Measurements from ENCODE around the gene OSBP2.

OSBP2 gene

GRCh38 chr22:30753701-30754100, 59.0 kb downstream of the OSBP2 start:
- DNase-seq (ENCODE audit: low read depth, low spot score) = no peak

DNA sequence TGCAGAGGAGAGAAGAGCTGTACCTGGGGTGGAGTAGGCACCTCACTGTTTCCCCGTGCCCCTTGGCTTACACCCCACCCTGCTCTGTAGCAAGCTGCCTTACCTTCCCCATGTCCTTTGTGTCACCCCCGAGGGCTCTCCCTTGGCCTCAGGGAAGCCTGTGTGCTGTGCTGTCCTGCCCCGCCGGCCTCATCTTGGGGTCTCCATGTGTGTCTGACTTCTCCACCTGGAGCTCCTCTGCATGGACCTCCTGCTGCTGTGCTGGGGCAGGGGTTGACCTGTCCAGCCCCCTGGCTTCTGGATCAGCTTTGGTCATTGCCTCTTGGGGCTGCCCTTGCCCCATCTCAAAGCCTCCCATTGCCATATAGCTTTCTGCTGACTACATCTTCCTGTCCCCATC, 59.8 kb downstream of the OSBP2 start:
- no peak for DNase-seq (ENCODE audit: low read depth, low spot score)
- Histone ChIP-seq H3K9ac (ENCODE audit: insufficient read length) (no peak overlapping the region), H3K27ac (no peak overlapping the region)

More at GRCh38 chr22:30753701-30754100, 59.0 kb downstream of the OSBP2 start:
- Histone ChIP-seq H3K4me3 (no peak overlapping the region), H3K9ac (ENCODE audit: insufficient read length) (no peak overlapping the region), H3K9me3 (ENCODE audit: low read depth, low read length) (no peaks in the 10 kb centered on the region), H3K27ac (no peak overlapping the region), H3K36me3 (ENCODE audit: insufficient read depth, low read length) (no peaks in the 10 kb centered on the region)
- TF ChIP-seq EZH2 (IDR thresholded peaks at IDR 0.05) (no peak), POLR2AphosphoS5 (IDR thresholded peaks at IDR 0.05; ENCODE audit: borderline replicate concordance, low read depth, low read length) (no peak), FOXP2 (optimal IDR thresholded peaks at IDR 0.05; ENCODE audit: control extremely low read depth, extremely low read length, insufficient read depth) (no peak)

DNA sequence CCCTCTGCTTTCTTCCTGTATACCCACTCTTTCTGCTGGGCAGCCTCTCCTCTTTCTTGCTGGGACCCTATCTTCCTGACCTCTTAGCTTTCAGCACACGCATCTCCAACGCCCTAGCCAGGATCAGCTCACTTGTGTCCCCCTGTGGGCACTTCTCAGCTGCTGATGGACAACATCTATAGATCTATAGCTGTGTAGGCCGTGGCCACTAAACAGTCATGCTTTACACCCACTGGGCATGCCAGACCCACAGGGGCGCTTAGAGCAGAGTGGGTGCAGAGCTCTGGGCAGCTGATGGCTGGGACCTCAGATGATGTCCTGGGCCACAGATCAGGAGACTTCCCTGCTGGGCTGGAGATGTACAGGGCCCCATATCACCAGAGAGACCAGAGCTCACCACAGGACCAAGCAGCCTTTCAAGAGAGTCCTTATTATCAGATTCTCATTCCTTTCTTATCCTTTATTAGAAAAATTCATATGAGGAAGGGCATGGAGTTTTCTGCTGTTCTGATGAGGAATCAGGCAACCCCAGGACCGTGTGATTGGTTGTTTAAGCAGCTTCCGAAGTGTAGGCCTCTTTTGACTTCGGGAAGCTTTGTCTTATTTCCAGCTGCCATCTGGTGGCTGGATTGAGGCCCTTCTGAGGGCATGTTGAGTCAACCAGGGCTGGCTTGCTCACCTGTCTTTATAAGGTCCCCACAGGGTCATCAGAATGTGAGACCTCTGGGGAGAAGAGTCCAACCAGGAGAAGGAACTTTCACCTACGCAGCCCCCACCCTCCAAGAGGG, 60.5 kb downstream of the OSBP2 start:
- H3K9me3 ChIP-seq (ENCODE audit: low read depth, low read length) = no peaks in the 10 kb centered on the region
- TF ChIP-seq POLR2AphosphoS5 (IDR thresholded peaks at IDR 0.05; ENCODE audit: borderline replicate concordance, low read depth, low read length) (no peak), FOXP2 (optimal IDR thresholded peaks at IDR 0.05; ENCODE audit: control extremely low read depth, extremely low read length, insufficient read depth) (no peak), EZH2 (IDR thresholded peaks at IDR 0.05) (no peak)

More for the DNA sequence above, 59.8 kb downstream of the OSBP2 start:
- no peak overlapping the region for H3K4me3 ChIP-seq
- H3K9me3 ChIP-seq (ENCODE audit: low read depth, low read length) = no peaks in the 10 kb centered on the region
- no peaks in the 10 kb centered on the region for H3K36me3 ChIP-seq (ENCODE audit: insufficient read depth, low read length)
- TF ChIP-seq POLR2AphosphoS5 (IDR thresholded peaks at IDR 0.05; ENCODE audit: borderline replicate concordance, low read depth, low read length) (no peak), EZH2 (IDR thresholded peaks at IDR 0.05) (no peak), FOXP2 (optimal IDR thresholded peaks at IDR 0.05; ENCODE audit: control extremely low read depth, extremely low read length, insufficient read depth) (no peak)

GRCh38 chr22:30755759-30756124, 61.1 kb downstream of the OSBP2 start:
- Histone ChIP-seq H3K36me3 (ENCODE audit: insufficient read depth, low read length) (no peaks in the 10 kb centered on the region), H3K27ac (no peak overlapping the region), H3K9ac (ENCODE audit: insufficient read length) (no peak overlapping the region), H3K4me3 (no peak overlapping the region), H3K9me3 (ENCODE audit: low read depth, low read length) (no peaks in the 10 kb centered on the region)
- DNase-seq (ENCODE audit: low read depth, low spot score) = no peak
- TF ChIP-seq FOXP2 (optimal IDR thresholded peaks at IDR 0.05; ENCODE audit: control extremely low read depth, extremely low read length, insufficient read depth) (no peak), POLR2AphosphoS5 (IDR thresholded peaks at IDR 0.05; ENCODE audit: borderline replicate concordance, low read depth, low read length) (no peak), EZH2 (IDR thresholded peaks at IDR 0.05) (no peak)

More for the DNA sequence above, 60.5 kb downstream of the OSBP2 start:
- Histone ChIP-seq H3K36me3 (ENCODE audit: insufficient read depth, low read length) (no peaks in the 10 kb centered on the region), H3K4me3 (no peak overlapping the region), H3K9ac (ENCODE audit: insufficient read length) (no peak overlapping the region), H3K27ac (no peak overlapping the region)
- DNase-seq (ENCODE audit: low read depth, low spot score) = no peak

GRCh38 chr22:30763815-30764673, 69.4 kb downstream of the OSBP2 start:
- Histone ChIP-seq H3K9ac (ENCODE audit: insufficient read length) (no peak overlapping the region), H3K27ac (no peak overlapping the region), H3K9me3 (ENCODE audit: low read depth, low read length) (no peaks in the 10 kb centered on the region), H3K36me3 (ENCODE audit: insufficient read depth, low read length) (no peaks in the 10 kb centered on the region), H3K4me3 (no peak overlapping the region)
- peak; percentile 50 for DNase-seq (ENCODE audit: low read depth, low spot score)
- no peak for TF ChIP-seq FOXP2 (optimal IDR thresholded peaks at IDR 0.05; ENCODE audit: control extremely low read depth, extremely low read length, insufficient read depth)
- no peak for TF ChIP-seq EZH2 (IDR thresholded peaks at IDR 0.05)
- no peak for TF ChIP-seq POLR2AphosphoS5 (IDR thresholded peaks at IDR 0.05; ENCODE audit: borderline replicate concordance, low read depth, low read length)

DNA sequence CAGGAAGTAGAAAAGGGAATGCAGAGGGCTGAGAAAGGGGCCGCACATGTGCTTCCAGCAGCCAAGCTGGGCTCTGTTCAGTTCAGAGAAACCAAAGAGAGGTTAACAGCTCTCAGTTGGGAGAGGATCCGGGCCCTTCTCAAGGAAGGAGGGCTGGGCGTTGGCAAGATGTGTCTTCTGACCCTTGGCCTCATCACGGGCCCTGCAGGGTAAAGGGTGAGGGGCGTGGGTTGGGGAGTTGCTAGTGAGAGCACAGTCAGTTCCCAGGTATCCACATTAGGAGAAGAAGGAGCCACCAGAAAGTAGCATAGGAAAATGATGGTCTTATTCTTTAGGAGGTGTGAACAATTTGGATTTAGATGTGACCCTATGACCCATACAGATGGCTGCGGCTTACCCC, 73.0 kb downstream of the OSBP2 start:
- no peak overlapping the region for H3K9ac ChIP-seq (ENCODE audit: insufficient read length)
- H3K36me3 ChIP-seq (ENCODE audit: insufficient read depth, low read length) = no peaks in the 10 kb centered on the region
- no peak overlapping the region for H3K27ac ChIP-seq

GRCh38 chr22:30770716-30771115, 76.0 kb downstream of the OSBP2 start:
- DNase-seq (ENCODE audit: low read depth, low spot score) = no peak
- TF ChIP-seq EZH2 (IDR thresholded peaks at IDR 0.05) = no peak
- TF ChIP-seq FOXP2 (optimal IDR thresholded peaks at IDR 0.05; ENCODE audit: control extremely low read depth, extremely low read length, insufficient read depth) = no peak
- TF ChIP-seq POLR2AphosphoS5 (IDR thresholded peaks at IDR 0.05; ENCODE audit: borderline replicate concordance, low read depth, low read length) = no peak
- H3K9ac ChIP-seq (ENCODE audit: insufficient read length) = no peak overlapping the region
- H3K27ac ChIP-seq = no peak overlapping the region
- no peak overlapping the region for H3K4me3 ChIP-seq
- no peaks in the 10 kb centered on the region for H3K9me3 ChIP-seq (ENCODE audit: low read depth, low read length)
- H3K36me3 ChIP-seq (ENCODE audit: insufficient read depth, low read length) = no peaks in the 10 kb centered on the region

More for the DNA sequence above, 73.0 kb downstream of the OSBP2 start:
- Histone ChIP-seq H3K4me3 (no peak overlapping the region), H3K9me3 (ENCODE audit: low read depth, low read length) (no peaks in the 10 kb centered on the region)
- no peak for DNase-seq (ENCODE audit: low read depth, low spot score)
- TF ChIP-seq POLR2AphosphoS5 (IDR thresholded peaks at IDR 0.05; ENCODE audit: borderline replicate concordance, low read depth, low read length) (no peak), FOXP2 (optimal IDR thresholded peaks at IDR 0.05; ENCODE audit: control extremely low read depth, extremely low read length, insufficient read depth) (no peak), EZH2 (IDR thresholded peaks at IDR 0.05) (no peak)

- no peak for TF ChIP-seq POLR2AphosphoS5 (IDR thresholded peaks at IDR 0.05; ENCODE audit: borderline replicate concordance, low read depth, low read length)
- TF ChIP-seq EZH2 (IDR thresholded peaks at IDR 0.05) = no peak
- TF ChIP-seq FOXP2 (optimal IDR thresholded peaks at IDR 0.05; ENCODE audit: control extremely low read depth, extremely low read length, insufficient read depth) = no peak
- DNase-seq (ENCODE audit: low read depth, low spot score) = no peak
- Histone ChIP-seq H3K27ac (no peak overlapping the region), H3K4me3 (no peak overlapping the region), H3K36me3 (ENCODE audit: insufficient read depth, low read length) (no peaks in the 10 kb centered on the region), H3K9me3 (ENCODE audit: low read depth, low read length) (no peaks in the 10 kb centered on the region), H3K9ac (ENCODE audit: insufficient read length) (no peak overlapping the region)
These were observed 79.2 kb downstream of the OSBP2 start for GRCh38 chr22:30773919-30774318.
